Panc1 (cell line): ENCODE data around the gene ZC3H12C. TPM values are rescaled to one million over a fixed set of nuclear protein-coding genes. Genes with fewer than 3 reads are reported as not detected.

Experiments used
- ATAC-seq: fragments of 200-7000 bp; cut with Tn5 transposase; 2 replicates; pipeline ENCODE4 v1.9.1; 2020; ENCODE audit warnings: mild to moderate bottlenecking, moderate library complexity
- BruUV-seq: library from RNA; stranded (reverse); fragments of 400-500 nt; replicated peaks from 2 replicates; lab custom pipeline; 2021; lab: Mats Ljungman, UMichigan
- CTCF ChIA-PET: fragments of 300-600 bp; sonication (Branson Sonifier 250); formaldehyde crosslinking; loops from one replicate; lab custom pipeline; 2022; ENCODE audit warnings: antibody characterized with exemption; lab: Charles Lee
- POLR2A ChIA-PET: fragments of 300-600 bp; sonication (Branson Sonifier 250); formaldehyde crosslinking; loops from one replicate; lab custom pipeline; 2022; ENCODE audit warnings: antibody characterized with exemption; lab: Charles Lee
- DNase-seq: peaks from one replicate; pipeline ENCODE4 v3.0.0-alpha.2; 2010; ENCODE audit warnings: low read depth, low spot score
- H3K27ac ChIP-seq: 2 replicates; pipeline ENCODE4 v1.5.1; 2011; ENCODE audit warnings: mild to moderate bottlenecking, low read length, inconsistent platforms
- H3K27me3 ChIP-seq: fragments of 200-500 bp; sonication (Bioruptor generic); 2 replicates; pipeline ENCODE4 v1.6.0; 2014; ENCODE audit warnings: low read length, inconsistent platforms; ENCODE audit not compliant: control insufficient read depth, insufficient read depth
- H3K36me3 ChIP-seq: fragments of 200-500 bp; sonication (Bioruptor generic); 2 replicates; pipeline ENCODE4 v1.5.1; 2014; ENCODE audit warnings: inconsistent platforms, mild to moderate bottlenecking, low read length, moderate library complexity; ENCODE audit not compliant: control insufficient read depth, insufficient read depth
- H3K4me1 ChIP-seq: 2 replicates; pipeline ENCODE4 v1.5.1; 2011; ENCODE audit warnings: inconsistent platforms, mild to moderate bottlenecking, low read length, moderate library complexity; ENCODE audit not compliant: control insufficient read depth, insufficient read depth
- H3K4me3 ChIP-seq, 2 experiments: 2 replicates each; pipeline ENCODE4 v1.5.1; 2011 to 2012; ENCODE audit warnings: low read depth in 2 of 2, low read length in 2 of 2, mild to moderate bottlenecking in 2 of 2, inconsistent platforms in 1 of 2, moderate library complexity in 1 of 2
- H3K9me3 ChIP-seq: fragments of 200-500 bp; sonication (Bioruptor generic); 2 replicates; pipeline ENCODE4 v1.5.1; 2014; ENCODE audit warnings: low read depth, mild to moderate bottlenecking, inconsistent platforms, low read length, moderate library complexity; ENCODE audit not compliant: control insufficient read depth, insufficient read depth
- CTCF ChIP-seq: fragments of 450-650 bp; IDR thresholded peaks from 2 replicates; pipeline ENCODE4 v1.5.1; 2017; ENCODE audit warnings: mild to moderate bottlenecking
- POLR2AphosphoS5 ChIP-seq: IDR thresholded peaks from 2 replicates; pipeline ENCODE4 v1.6.1; 2012; ENCODE audit warnings: mild to moderate bottlenecking, low read depth, low read length, moderate library complexity
- REST ChIP-seq, 2 experiments: IDR thresholded peaks; 2 replicates each; pipeline ENCODE4 v1.6.1; 2011 to 2012; ENCODE audit warnings: low read depth in 2 of 2, control low read depth in 1 of 2, low read length in 1 of 2, mild to moderate bottlenecking in 1 of 2, moderate library complexity in 1 of 2; ENCODE audit not compliant: insufficient read depth in 1 of 2
- SIN3A ChIP-seq: IDR thresholded peaks from 2 replicates; pipeline ENCODE4 v1.6.1; 2012; ENCODE audit warnings: low read depth, mild to moderate bottlenecking, low read length, moderate library complexity, borderline replicate concordance; ENCODE audit not compliant: insufficient read depth
- in situ Hi-C: cut with HindIII; loops from 2 replicates; pipeline ENCODE4 v1.10.0; 2016; ENCODE audit warnings: low sequenced_read_pairs, low pct_unique_long_range_greater_than_20kb
- intact Hi-C: fragments of 100-400 bp; cut with micrococcal nuclease; formaldehyde crosslinking; loops from one replicate; pipeline ENCODE4 v1.10.0; 2022; ENCODE audit not compliant: unreplicated experiment
- total RNA-seq: library from RNA; stranded (reverse); gene quantifications from one replicate; pipeline ENCODE4 v1.2.1, GENCODE V29; 2021; ENCODE audit not compliant: unreplicated experiment

Gene ZC3H12C
- total RNA-seq, 1 experiment from 2014 or later: 13.5 TPM

- no TSS peak for BruUV-seq
- in situ Hi-C loops: no loop called here
- intact Hi-C loops: no loop called here
- no peak overlapping the region for H3K4me3 ChIP-seq
- ChIA-PET POLR2A (no interaction called here), CTCF (no interaction called here)
- H3K36me3 ChIP-seq: no peaks in the 10 kb centered on the region; the same call in 1 of the 2 replicates
- TF ChIP-seq SIN3A (no peak), POLR2AphosphoS5 (no peak), REST (IDR thresholded peaks at IDR 0.05; ENCODE audit: insufficient read depth in 1 of 2, low read depth in 2 of 2, low read length in 1 of 2) (no peak), CTCF (no peak)
- H3K27me3 ChIP-seq: no peaks in the 10 kb centered on the region
- ATAC-seq (no peak), DNase-seq (no peak)
- no peaks in the 10 kb centered on the region for H3K4me1 ChIP-seq
- no peaks in the 10 kb centered on the region for H3K9me3 ChIP-seq
- H3K27ac ChIP-seq: no peak overlapping the region
These were observed 69.0 kb downstream of the ZC3H12C start for GRCh38 chr11:110162216-110162615.

GRCh38 chr11:110165039-110165925 is 72.1 kb downstream of the ZC3H12C start:
- in situ Hi-C loops: no loop called here
- Histone ChIP-seq H3K27ac (no peak overlapping the region), H3K4me1 (no peaks in the 10 kb centered on the region), H3K9me3 (no peaks in the 10 kb centered on the region), H3K36me3 (no peaks in the 10 kb centered on the region), H3K4me3 (no peak overlapping the region), H3K27me3 (no peaks in the 10 kb centered on the region)
- POLR2A ChIA-PET: interaction anchor here (0.6 kb wide), 1 partner anchor 30 kb away, joined by 4 read pairs; no protein-coding TSS in a partner anchor
- CTCF ChIA-PET: no interaction called here
- intact Hi-C loops: no loop called here
- no peak for DNase-seq
- TF ChIP-seq CTCF (no peak), REST (IDR thresholded peaks at IDR 0.05; ENCODE audit: insufficient read depth in 1 of 2, low read depth in 2 of 2, low read length in 1 of 2) (no peak)
- peak; percentile 45; the same call in 1 of the 2 replicates for ATAC-seq
- BruUV-seq: no TSS peak
